ENCODE results near the gene PPRC1.

Gene PPRC1

DNA sequence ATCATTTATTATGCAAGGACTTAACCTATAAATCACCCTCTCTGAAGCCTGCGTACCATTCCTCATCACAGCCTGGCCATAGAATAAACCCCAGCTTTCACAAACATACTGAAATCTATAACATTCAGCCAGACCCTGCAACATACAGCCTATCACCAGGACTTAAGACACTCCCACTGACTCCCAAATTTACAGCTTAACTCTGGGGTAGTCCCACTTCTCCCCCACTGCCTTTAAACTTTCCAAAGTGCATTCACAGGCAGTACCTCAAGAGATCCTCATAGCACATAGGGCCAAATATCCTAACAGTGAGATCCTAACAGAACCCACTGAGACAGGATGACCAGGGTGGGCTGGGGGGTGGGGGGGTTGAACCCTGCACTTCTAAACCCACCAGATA, 16.2 kb upstream of the PPRC1 start:
- in situ Hi-C loops (cut with MboI; ENCODE audit: low sequenced_read_pairs): no loop called here

DNA sequence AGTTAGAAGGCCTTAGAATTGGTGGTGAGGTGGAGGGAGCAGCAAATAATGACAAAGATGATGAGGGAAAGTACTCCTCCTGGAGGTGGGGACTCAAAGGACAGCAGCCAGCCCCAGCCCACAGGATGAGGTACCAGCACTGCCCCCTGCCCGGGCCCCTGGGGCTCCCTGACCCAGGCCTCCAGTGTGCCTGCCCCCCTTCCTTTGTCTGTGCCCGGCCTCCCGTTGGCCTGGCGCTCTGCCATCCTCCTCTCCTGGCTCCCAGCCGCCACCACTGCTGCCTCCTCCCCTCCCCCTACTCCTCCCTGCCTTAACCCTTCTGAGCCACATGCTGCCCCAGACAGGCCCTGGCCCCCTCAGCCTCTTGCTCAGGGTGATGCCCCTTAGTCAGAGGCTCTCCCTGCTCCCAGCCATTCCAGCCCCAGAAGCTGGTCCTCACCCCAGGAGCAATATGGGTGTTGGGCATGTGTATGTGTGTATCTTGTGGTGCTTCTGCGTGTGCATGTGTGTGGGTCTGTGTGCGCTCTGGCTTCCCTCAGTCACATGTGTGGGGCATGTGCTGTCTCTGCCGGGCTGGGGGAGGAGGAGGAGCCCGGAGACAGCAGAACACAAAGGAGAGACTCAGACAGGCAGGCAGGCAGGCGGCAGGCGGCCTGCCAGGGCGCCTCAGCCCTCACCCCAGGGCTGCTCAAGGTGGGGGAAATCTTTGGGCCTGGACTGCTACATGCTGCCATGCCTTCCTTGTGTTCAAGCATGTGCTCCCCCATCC, 15.3 kb upstream of the PPRC1 start:
- in situ Hi-C loops (cut with MboI; ENCODE audit: low sequenced_read_pairs): no loop called here

DNA sequence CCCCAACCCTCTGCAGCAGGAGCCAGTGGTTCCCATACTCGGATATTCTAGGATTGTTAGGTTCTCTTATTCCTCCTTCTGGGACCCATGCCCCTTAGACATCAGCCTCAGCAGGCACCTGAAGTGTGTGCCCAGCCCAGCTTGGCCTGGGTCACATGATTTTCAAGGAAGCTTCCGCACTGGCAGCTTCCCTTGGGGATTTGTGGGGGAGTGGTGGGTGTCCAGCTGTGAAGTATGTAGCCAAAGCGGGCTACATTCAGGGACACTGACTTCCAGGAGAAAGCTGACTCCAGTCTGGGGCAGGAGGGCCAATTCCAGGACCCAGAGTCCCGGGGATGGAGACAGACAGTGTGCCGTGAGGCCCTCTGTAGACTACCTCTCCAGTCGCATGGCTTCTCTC, 14.0 kb upstream of the PPRC1 start:
- in situ Hi-C loops (cut with MboI; ENCODE audit: low sequenced_read_pairs): no loop called here

DNA sequence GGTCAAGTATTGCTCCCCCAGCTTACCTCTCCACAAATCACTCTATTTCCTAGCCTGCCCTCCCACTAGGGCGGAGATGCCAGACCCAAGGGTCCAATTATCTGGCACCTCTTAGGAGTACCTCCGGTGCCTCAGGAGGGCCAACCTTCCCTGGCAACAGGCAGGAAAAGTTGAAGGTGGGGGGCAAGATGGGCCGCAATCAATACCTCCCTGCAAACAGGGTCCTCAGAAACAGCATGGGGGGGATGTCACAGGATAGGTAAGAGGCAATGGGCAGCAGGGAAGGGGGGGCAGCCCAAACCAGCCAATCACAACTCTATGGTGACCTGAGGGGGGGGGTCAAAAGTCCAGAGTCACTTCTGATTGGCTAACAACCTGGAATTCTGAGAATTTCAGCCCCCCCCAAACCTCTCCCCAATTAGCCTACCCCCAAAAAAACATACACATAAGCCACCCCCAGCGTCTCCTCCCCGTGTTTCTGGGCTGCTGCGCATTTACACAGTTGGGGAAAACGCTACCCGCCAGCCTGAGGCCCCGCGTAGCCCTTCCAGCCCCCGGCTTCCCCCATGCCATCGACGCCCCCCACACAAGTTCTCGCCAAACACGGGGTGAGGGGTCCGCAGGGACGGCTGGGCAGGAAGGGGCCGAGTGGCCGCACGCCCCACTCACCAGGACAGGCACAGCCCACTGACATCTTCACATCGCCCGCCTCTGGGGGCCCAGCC, 13.3 kb upstream of the PPRC1 start:
- in situ Hi-C loops (cut with MboI; ENCODE audit: low sequenced_read_pairs): no loop called here

DNA sequence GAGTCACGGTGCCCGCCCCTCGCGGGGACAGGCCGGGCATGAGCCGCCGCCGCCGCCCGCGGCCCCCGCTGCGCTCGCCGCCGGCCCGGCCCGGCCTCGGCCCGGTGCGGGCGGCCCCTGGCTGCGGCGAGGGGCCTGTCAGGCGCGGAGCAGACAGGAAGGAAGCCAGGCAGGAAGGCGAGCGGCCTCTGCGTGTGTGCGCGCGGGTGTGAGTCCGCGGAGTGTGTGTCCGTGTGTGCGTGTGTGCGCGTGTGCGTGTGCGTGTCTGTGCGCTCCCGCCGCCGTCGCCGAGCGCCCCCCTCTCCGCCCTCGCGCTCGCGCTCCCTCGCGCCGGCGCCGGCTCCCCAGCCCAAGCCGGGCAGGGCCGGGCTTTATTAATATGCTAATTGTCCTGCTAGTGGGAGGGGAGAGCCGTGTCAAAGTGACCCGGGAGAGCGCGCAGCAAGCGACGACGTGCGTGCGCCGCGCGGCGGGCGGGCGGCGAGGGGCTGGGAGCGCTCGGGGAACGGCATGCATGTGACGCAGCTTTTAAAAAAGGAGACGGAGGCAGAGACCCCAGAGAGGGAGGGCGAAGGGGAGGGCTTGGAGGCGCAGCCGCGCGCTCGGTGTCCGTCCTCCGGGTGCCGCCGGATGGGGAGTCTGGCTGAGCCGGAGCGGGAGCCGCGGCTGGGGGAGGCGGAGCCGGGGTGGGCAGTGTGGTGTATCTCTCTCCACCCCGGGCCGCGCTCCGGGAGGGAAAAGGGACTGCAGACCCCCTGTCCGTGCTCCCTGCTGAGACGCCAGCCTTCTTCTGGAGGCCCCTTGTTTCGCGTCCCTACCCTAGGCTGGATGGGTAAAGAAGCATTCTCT, 12.5 kb upstream of the PPRC1 start, which contains the start of gene LDB1:
LDB1 (minus strand) TSS at position 227 of the 849 bp plus-strand sequence. CDS start 258 bp downstream, outside the sequence.
- in situ Hi-C loops (cut with MboI; ENCODE audit: low sequenced_read_pairs): no loop called here

DNA sequence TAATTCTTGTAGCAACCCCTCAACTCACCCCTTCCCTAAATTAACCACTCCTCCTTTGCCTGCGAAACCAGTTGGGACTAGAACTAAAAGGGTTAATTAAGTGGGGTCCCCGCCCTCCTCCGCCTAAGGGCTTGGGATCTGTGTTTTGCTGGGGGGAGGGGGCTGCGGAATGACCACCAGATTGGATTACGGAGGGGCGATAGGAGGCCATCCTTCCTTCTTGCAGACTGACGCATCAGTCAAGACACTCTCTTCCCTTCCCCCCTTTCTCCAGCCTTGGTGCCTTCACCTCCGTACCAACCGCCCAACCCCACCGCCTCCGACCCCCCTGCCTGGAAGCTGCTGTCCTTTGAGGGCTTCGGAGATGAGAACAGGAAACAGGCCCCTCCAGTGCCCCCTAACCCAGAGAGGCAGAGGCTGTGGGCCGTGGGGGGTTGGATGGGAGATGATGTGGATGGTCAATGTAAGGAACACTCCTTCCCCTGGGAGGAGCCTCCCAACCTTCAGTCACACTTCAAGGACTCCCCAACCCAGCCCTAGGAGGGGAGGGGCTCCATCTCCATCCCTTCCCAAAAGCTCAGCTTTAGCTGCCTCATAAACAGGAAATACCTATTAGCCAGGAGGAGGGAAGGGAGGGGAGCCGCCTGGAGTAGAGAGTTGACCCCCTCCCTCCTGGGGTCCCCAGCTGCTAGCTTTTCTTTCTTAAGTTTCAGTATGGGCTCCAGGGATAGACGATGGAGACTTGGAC, 11.7 kb upstream of the PPRC1 start:
- in situ Hi-C loops (cut with MboI; ENCODE audit: low sequenced_read_pairs): no loop called here

DNA sequence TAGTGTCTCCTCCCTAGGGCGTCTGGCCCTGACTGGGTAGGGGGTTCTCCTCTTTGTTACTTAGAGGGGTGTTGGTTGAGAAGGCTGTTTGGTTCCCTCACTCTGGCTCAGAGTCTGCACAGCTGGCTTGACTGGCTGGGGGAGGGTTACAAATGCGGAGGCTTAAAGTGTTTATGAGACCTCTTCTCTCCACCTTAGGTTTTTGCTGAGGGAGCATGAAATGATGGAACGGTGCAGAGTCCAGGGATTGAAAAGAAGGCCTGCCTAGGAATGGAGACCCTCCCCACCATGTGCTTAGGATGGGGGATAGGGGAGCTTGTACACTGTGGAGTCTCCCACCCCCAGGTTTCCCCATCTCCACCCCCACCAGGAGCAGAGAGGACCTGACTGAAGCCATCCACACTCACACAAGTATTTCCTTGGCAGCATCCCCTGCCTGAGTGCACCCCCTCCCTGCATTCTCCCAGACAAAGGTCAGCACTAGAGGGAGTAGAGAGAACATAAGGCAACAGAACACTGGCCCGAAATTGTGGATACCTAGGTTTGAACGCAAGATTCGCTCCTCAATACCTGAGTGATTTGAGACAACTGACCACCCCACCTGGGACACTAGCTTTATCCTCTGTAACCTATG, 11.0 kb upstream of the PPRC1 start:
- in situ Hi-C loops (cut with MboI; ENCODE audit: low sequenced_read_pairs): no loop called here

DNA sequence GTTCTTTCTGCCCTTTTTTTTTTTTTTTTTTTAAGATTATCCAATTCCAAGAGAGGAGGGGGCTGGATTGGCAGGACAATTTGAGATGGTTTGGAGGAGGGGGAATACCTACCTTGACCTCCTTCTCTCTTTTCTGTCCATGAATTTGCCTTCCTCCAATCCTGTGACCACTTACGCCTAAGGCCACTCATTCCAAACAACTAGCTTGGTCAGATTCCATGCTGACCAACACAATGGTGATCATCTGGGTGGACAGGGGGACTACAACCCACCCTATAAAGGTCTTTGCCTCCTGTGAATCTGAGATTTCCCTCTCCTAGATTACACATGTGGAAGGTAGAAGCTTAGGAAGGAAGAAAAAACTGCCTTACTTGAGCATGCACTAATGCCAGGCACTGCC, 10.4 kb upstream of the PPRC1 start:
- in situ Hi-C loops (cut with MboI; ENCODE audit: low sequenced_read_pairs): no loop called here

DNA sequence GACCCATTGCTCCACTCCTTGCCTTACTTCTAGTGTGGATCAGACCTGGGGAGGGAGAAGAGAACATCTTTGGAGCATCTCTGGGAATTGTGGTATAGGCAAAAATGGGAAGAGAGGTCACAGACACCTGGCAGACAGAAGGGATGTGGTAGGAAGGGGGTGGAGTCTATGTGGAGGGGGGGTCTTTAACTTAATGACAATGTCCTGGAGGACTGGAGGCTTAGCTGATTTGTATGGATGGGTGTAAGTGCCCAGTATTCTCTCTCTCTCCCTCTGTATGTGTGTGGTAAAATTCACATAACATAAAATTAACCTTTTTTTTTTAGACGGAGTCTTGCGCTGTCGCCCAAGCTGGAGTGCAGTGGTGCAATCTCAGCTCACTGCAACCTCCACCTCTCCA, 9.6 kb upstream of the PPRC1 start:
- in situ Hi-C loops (cut with MboI; ENCODE audit: low sequenced_read_pairs): no loop called here

DNA sequence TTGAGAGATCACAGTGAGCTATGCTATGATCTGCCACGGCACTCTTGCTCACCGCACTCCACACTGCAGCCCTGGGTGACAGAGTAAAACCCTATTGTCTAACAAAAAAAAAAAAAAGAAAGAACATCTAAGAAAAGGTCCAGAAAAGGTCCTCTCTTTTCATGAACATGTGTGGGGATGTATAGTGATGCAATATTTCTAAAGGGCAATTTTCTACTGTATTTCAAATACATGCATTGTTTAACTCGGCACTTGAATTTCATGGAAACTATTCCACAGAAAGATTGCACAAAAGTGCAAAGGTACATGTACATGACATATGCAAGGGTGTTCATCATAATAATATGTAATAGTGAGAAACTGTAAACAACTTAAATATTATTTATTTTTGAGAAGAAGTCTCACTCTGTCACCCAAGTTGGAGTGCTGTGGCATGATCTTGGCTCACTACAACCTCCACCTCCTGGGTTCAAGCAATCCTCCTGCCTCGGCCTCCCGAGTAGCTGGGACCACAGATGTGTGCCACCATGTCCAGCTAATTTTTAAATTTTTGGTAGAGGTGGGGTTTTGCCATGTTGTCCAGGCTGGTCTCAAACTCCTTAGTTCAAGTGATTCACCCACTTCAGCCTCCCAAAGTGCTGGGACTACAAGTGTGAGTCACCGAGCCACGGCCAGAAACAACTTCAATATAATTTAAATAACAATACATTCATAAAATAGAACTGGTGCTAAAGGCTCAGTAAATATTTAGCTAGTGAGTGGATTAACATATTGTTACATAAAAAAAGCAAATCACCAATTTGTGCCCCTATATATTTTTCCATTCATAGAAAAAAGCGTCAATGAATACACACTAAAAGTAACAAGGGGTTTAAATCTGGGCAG, 1.3 kb upstream of the PPRC1 start:
- in situ Hi-C loops (cut with MboI; ENCODE audit: low sequenced_read_pairs): no loop called here

DNA sequence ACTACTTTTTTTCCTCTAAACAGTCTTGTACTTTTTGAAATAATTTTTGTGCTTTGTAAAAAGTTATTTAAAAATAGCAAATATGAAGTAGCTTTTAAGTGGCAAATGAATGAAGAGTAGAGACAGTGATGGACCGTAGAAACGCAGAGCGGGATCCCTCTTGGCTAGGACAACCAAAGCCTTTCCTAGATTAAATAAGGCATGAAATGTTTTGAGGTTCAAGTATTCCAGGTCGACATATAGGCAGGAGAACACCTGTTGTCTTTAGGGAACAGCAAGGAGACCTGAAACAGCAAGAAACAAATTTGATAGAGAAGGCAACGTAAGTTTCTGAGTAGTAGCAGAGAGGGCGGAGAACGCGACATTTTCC, 662 bp upstream of the PPRC1 start:
- in situ Hi-C loops (cut with MboI; ENCODE audit: low sequenced_read_pairs): no loop called here

DNA sequence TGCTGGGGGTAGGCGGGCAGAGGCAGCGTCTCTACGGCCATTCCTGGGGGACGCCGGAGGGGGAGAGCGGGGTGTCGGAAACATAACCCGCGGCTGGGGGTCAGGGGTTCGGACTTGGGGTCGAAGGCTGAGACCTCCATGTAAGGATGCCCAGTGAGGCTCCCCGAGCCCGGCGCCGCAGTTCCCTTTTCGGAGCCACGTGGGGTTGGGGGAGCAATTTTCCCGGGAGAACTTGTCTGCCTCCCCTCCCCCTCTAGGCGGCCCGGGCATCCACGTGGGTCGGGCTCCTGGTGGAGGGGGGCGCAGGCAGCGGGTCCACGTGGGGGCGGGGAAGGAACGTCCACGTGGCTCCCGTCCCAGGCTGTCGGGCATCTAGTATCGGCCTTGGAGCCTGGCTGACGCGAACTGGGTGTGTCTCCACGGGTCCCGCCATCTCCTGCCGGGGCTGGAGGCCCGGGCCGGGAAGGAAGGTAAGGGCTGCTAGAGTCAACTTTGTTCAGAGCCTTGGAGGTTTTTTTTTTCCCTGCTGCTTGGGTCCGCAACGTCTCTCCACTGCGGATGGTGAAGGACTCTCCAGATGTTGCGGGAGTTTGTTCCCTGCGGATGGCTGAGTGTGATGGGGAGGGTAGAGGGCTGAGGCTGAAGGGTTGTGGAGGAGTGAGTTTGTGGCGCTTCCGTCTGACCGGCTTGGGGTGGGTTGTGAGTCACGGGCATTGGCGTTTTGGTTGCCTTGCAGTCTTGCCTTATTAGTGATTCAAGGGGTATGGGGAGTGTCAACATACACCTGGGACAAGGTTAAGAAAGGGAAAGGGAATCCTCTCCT, 744 bp downstream of the PPRC1 start:
- in situ Hi-C loops (cut with MboI; ENCODE audit: low sequenced_read_pairs): no loop called here

DNA sequence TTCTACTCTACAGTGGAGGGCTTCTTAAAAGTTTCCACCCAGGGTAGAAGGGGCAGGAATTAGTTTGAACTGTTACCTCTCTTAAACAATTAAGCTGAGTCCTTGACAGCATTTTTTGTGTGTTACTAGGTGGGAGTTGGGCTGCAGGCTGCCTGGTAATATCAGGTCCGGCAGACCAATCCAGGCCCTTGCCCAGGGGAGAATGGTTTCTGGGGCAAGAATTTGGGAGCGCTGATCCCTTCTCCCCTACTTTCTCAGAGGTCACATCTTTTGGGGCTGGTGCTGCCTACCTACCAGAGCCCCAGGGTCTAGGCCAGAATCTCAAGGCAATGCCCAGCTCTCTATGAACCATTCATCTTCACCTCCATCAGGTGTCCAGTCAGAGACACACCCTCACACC, 1.6 kb downstream of the PPRC1 start:
- in situ Hi-C loops (cut with MboI; ENCODE audit: low sequenced_read_pairs): no loop called here

DNA sequence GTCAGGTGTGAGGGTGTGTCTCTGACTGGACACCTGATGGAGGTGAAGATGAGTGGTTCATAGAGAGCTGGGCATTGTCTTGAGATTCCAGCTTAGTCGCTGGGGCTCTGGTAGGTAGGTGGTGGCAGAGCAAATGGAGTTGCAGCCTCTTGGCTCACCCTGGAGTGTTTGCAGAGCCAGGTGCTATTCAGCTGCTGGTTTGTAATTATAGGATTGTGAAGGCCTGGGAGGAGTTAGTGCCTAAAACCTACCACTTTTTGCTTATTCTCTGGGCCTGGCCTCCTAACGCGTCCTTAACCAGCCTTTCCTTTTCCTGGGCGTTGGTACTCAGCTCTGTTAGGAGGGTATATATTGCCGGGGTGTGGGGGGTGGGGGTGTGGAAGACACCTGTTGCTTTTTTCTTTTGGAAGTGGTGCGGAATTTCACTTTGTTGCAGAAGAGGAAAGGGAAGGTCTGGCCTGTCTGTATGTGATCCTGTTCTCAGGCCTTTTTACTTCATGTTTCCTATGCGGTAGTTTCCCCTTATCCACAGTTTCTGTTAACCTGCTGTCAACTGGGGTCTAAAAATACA, 3.2 kb downstream of the PPRC1 start:
- in situ Hi-C loops (cut with MboI; ENCODE audit: low sequenced_read_pairs): no loop called here

DNA sequence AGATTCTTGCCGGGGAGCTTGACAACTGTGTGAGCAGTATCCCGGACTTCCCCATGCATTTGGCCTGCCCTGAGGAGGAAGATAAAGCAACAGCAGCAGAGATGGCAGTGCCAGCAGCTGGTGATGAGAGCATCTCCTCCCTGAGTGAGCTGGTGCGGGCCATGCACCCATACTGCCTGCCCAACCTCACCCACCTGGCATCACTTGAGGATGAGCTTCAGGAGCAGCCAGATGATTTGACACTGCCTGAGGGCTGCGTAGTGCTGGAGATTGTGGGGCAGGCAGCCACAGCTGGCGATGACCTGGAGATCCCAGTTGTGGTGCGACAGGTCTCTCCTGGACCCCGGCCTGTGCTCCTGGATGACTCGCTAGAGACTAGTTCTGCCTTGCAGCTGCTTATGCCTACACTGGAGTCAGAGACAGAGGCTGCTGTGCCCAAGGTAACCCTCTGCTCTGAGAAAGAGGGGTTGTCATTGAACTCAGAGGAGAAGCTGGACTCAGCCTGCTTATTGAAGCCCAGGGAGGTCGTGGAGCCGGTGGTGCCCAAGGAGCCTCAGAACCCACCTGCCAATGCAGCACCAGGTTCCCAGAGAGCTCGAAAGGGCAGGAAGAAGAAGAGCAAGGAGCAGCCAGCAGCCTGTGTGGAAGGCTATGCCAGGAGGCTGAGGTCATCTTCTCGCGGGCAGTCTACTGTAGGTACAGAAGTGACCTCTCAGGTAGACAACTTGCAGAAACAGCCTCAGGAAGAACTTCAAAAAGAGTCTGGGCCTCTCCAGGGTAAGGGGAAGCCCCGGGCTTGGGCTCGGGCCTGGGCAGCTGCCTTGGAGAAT, 6.7 kb downstream of the PPRC1 start:
- in situ Hi-C loops (cut with MboI; ENCODE audit: low sequenced_read_pairs): no loop called here

DNA sequence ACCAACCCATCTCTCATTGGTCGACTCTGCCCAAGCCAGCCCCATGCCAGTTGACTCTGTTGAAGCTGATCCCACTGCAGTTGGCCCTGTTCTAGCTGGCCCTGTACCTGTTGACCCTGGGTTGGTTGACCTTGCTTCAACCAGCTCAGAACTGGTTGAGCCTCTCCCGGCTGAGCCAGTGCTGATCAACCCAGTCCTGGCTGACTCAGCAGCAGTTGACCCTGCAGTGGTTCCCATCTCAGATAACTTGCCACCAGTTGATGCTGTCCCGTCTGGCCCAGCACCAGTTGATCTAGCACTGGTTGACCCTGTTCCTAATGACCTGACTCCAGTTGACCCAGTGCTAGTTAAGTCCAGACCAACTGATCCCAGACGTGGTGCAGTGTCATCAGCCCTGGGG, 7.4 kb downstream of the PPRC1 start:
- in situ Hi-C loops (cut with MboI; ENCODE audit: low sequenced_read_pairs): no loop called here

DNA sequence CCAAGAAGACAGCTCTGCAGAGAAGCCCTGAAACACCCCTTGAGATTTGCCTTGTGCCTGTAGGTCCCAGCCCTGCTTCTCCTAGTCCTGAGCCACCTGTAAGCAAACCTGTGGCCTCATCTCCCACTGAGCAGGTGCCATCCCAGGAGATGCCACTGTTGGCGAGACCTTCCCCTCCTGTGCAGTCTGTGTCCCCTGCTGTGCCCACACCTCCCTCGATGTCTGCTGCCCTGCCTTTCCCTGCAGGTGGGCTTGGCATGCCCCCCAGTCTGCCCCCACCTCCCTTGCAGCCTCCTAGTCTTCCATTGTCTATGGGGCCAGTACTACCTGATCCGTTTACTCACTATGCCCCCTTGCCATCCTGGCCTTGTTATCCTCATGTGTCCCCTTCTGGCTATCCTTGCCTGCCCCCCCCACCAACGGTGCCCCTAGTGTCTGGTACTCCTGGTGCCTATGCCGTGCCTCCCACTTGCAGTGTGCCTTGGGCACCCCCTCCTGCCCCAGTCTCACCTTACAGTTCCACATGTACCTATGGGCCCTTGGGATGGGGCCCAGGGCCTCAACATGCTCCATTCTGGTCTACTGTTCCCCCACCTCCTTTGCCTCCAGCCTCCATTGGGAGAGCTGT, 8.2 kb downstream of the PPRC1 start:
- in situ Hi-C loops (cut with MboI; ENCODE audit: low sequenced_read_pairs): no loop called here
